ENCODE data around the gene IL1RL2.
A peak's percentile ranks its signal among the peaks of the same experiment; 100 is the strongest.

The IL1RL2 gene

DNA sequence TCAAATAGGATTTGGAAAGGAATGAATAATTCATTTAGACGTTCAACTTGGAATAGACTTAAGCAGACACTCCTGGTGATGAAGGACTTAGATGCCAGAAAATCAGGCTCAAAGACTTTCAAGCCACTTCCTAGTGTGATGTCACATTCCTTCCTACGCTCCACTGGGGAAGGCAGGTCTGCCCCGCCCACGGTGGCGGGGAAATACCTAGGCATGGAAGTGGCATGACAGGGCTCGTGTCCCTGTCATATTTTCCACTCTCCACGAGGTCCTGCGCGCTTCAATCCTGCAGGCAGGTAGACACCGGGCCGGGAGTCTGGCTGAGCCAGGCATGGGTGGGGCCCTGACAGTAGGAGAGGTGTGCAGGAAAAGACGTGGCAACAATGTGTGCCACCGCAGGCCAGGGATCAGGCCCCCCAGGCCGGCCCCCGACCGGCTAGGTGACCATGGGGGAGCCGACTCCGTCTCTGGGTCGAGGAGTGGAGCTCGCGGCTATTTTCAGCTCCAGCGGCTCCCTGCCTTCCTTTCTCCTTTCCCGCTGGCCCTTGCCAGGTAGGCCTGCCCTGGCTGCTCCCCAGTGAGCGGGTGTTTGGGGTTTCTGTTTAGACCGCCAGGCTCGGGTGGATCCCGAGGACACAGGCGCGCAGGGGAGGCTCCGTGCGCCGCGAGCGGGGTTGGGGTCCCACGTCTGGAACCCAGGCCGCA, at the start of gene IL1RL2:
TSS of gene IL1RL2 (plus strand) at position 233 of the 705 bp plus-strand sequence. CDS start 845 bp downstream, outside the sequence.
- Mint-ChIP-seq H3K27me3 (peaks cover 24% of the 10 kb centered on the region), H3K4me1 (ENCODE audit: low read depth) (peaks cover 27% of the 10 kb centered on the region), H3K9me3 (peaks cover 2% of the 10 kb centered on the region), H3K36me3 (ENCODE audit: low read depth) (peaks cover 4% of the 10 kb centered on the region), H3K4me3 (peak within 1 kb of the TSS; percentile 63), H3K27ac (peak within 1 kb of the TSS; percentile 86)
- DNase-seq, result peak; percentile 50

DNA sequence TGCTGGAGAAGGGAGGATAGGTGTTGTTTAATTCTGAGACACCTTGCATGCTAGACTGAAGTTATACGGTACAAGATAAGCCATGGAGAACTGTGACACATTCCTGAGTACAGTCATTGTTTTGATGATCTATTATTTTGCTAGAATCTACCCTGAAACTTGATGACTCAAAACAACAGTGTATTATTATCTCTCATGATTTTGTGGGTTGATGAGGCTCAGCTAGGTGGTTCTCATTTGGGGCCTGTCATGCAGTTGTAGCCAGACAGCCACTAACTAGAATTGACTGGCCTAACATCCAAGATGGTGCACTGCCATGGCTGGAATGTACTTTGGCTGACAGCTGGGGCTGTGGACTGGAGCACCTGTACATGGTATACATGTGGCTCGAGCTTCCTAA, 49.7 kb upstream of the IL1RL2 start:
- H3K4me1 Mint-ChIP-seq (ENCODE audit: low read depth), result peaks cover 63% of the 10 kb centered on the region
- peak overlapping the region; percentile 86 for H3K27ac Mint-ChIP-seq
- peaks cover 40% of the 10 kb centered on the region for H3K9me3 Mint-ChIP-seq
- H3K36me3 Mint-ChIP-seq (ENCODE audit: low read depth), result peaks cover 56% of the 10 kb centered on the region
- H3K27me3 Mint-ChIP-seq, result peaks cover 32% of the 10 kb centered on the region
- peak overlapping the region; percentile 5 for H3K4me3 Mint-ChIP-seq
- DNase-seq, result peak; percentile 69

DNA sequence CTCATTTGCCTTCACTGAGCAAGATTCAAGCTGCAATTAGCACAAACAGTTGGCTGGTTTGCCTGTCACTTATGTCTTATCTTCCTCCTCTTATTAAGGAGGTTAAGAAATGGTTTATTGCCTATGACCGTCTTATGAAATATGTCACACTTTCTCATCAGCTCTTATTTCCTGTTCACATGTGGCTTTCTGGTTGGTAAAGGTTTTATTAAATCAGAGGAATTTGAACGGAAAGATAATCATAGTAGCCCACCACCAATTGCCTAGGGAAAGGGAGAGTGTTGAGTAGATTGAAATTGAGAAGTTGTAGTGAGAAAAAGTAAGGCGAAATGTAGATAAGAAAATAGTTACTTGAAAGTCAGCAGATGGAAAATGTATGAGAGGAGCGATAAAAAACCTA, 48.5 kb upstream of the IL1RL2 start:
- DNase-seq, result no peak
- Mint-ChIP-seq H3K27me3 (peaks cover 40% of the 10 kb centered on the region), H3K4me1 (ENCODE audit: low read depth) (peaks cover 68% of the 10 kb centered on the region), H3K27ac (peak overlapping the region; percentile 86), H3K4me3 (no peak overlapping the region), H3K36me3 (ENCODE audit: low read depth) (peaks cover 59% of the 10 kb centered on the region), H3K9me3 (peaks cover 34% of the 10 kb centered on the region)

DNA sequence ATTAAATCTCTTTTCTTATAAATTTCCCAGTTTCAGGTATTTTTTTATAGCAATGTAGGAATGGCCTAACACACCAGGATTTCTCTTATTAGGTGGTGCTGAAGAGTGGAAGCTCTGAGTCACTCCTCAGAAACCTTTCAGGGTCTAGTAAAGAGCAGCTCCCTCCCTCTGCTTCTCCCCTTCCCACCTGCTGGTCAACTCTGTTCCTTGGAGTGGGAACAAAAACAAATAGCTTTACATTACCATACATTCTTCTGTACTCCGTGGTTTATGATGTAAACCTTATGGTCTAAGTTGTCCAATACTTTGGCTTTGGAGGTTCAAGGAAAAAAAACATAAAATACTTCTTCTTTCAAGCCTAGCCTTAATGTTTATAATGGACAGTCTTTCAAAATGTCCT, 47.0 kb upstream of the IL1RL2 start:
- H3K27ac Mint-ChIP-seq, result no peak overlapping the region
- H3K4me1 Mint-ChIP-seq (ENCODE audit: low read depth), result peaks cover 71% of the 10 kb centered on the region
- H3K36me3 Mint-ChIP-seq (ENCODE audit: low read depth), result peaks cover 74% of the 10 kb centered on the region
- peaks cover 44% of the 10 kb centered on the region for H3K27me3 Mint-ChIP-seq
- no peak for DNase-seq
- H3K4me3 Mint-ChIP-seq, result no peak overlapping the region
- H3K9me3 Mint-ChIP-seq, result peaks cover 49% of the 10 kb centered on the region

DNA sequence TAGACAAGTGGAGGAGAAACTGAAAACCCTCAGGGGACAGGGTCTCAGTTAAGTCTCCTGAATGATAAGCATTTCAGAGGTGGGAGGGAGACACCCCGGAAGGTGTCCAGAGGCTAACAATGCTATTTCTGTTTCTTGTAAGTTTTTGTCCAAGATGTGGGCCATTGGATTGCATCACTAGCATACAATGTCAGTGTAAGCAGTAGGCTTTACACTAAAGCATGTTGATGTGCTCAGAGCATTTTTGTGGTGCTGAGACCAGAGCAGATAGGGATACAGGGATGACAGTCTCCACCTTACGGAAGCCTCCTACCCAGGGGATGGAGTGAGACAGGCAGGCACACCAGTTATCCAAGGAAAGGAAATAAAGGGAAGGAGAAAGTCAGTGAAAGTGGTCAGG, 46.4 kb upstream of the IL1RL2 start:
- Mint-ChIP-seq H3K4me1 (ENCODE audit: low read depth) (peaks cover 70% of the 10 kb centered on the region), H3K27me3 (peaks cover 44% of the 10 kb centered on the region), H3K27ac (peak overlapping the region; percentile 23), H3K9me3 (peaks cover 54% of the 10 kb centered on the region), H3K36me3 (ENCODE audit: low read depth) (peaks cover 80% of the 10 kb centered on the region), H3K4me3 (no peak overlapping the region)
- no peak for DNase-seq

DNA sequence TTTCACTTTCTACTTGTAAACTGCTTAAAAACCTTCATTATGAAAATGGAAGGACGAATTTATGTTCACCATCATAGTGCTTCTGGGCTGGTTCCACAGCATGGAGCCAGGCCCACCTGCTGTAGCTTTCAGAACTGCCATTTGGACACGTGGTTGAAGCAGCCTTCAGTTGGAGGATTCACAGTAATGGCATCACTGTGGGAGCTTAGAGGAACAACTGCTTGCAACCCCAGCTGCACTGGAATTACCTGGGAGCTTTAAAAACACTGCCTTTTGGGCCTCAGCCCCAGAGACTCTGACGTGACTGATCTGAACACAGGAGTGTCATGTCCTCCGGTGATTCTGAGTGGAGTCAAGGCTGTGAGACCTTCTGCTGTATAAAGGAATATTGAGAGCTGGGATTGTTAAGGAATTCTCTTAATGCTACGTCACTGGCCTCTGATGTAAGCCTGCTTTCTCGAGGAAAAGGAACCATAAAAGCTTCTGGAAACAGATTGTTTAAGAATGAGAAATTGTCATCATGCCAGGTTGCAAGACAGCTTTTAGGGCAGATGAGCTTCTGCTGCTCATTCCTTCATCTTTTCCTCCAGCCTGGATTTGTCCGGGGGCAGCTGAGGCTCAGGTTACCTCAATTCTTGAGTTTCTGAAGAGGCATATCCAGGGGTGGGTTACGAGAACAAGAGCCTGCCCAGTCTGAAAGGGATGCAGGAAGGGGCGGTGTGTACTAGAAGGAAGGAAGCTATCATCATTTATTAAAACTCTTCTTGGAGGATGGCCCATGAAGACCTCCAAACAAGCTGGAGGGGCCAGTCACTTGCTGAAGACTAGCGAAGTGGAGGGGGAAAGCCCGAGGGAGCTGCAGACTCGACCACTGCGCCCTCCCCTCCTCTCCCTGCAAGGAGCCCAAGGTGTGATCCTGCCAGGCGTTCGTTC, 45.5 kb upstream of the IL1RL2 start:
- DNase-seq, result no peak
- Mint-ChIP-seq H3K27me3 (peaks cover 42% of the 10 kb centered on the region), H3K4me1 (ENCODE audit: low read depth) (peaks cover 65% of the 10 kb centered on the region), H3K27ac (peak overlapping the region; percentile 26), H3K9me3 (peaks cover 57% of the 10 kb centered on the region), H3K36me3 (ENCODE audit: low read depth) (peaks cover 89% of the 10 kb centered on the region), H3K4me3 (peak overlapping the region; percentile 75)

DNA sequence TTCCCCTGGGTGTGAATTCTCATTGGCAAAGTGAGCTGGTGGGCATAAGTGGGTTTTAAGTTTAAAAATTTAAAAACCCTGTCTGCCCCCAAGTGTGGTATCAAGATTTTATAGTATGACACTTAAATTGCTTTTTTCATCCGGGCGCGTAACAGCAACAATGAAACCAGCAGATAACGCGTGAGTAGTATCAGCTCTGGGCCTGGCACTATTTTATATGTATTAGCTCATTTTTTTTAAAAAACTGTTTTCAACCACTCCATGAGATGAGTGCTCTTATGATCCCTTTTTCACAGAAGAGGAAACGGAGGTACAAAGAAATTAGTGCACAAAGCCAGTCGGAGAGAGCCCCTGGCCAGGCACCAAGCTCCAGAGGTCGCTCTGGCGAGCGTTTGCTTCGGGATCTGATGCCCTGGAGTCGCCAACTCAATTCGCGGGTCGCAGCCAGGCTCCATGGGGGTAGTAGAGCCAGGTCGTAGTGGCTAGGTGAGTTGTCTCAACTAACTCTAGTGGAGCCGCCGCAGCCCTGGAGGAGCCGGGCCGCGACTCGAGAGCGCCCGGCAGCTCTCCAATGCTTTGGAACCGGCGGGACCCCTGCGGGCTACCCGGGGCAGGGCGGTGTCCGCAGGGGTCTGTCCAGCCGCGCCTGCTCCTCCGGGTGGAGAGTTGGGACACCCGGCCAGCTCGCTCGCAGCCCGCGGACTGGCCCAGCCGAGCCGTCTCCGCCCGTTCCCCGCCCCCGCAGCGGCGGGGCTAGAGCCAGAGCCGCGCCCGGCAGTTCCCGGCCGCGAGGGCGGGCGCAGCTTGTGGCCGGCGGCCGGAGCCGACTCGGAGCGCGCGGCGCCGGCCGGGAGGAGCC, 44.6 kb upstream of the IL1RL2 start, which contains the start of gene IL1R1:
TSS of gene IL1R1 (plus strand) at position 777 of the 859 bp plus-strand sequence. CDS start 14,979 bp downstream, outside the sequence.
- H3K4me1 Mint-ChIP-seq (ENCODE audit: low read depth), result peaks cover 66% of the 10 kb centered on the region
- peak within 1 kb of the TSS; percentile 83 for H3K27ac Mint-ChIP-seq
- peak within 1 kb of the TSS; percentile 78 for H3K4me3 Mint-ChIP-seq
- H3K9me3 Mint-ChIP-seq, result peaks cover 57% of the 10 kb centered on the region
- DNase-seq, result peak; percentile 65
- H3K27me3 Mint-ChIP-seq, result peaks cover 42% of the 10 kb centered on the region
- peaks cover 92% of the 10 kb centered on the region for H3K36me3 Mint-ChIP-seq (ENCODE audit: low read depth)

DNA sequence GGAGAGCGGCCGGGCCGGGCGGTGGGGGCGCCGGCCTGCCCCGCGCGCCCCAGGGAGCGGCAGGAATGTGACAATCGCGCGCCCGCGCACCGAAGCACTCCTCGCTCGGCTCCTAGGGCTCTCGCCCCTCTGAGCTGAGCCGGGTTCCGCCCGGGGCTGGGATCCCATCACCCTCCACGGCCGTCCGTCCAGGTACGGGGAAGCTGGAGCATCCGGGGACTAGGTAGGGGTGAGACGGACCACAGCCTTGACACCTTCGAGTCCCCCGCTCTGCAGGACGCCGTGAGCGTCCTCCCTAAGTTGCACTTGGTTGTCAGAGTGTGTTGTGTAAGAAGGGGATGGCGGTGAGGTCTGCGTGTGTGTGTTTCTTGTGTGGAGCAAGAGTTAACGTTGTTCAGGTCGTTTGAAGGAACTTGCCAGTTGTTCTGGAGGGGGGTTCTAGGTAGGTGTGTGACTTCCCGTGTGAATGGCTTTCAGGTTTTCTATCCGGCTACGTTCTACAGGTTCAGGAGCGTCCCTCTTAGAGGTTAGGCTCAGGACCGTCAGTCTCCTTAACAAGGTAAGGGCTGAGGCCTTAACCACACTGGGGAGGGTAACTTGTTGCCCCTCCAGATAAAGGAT, 43.9 kb upstream of the IL1RL2 start:
- peak overlapping the region; percentile 78 for H3K4me3 Mint-ChIP-seq
- H3K27ac Mint-ChIP-seq, result peak overlapping the region; percentile 83
- peaks cover 66% of the 10 kb centered on the region for H3K4me1 Mint-ChIP-seq (ENCODE audit: low read depth)
- peak; percentile 61 for DNase-seq
- peaks cover 42% of the 10 kb centered on the region for H3K27me3 Mint-ChIP-seq
- peaks cover 57% of the 10 kb centered on the region for H3K9me3 Mint-ChIP-seq
- H3K36me3 Mint-ChIP-seq (ENCODE audit: low read depth), result peaks cover 92% of the 10 kb centered on the region

DNA sequence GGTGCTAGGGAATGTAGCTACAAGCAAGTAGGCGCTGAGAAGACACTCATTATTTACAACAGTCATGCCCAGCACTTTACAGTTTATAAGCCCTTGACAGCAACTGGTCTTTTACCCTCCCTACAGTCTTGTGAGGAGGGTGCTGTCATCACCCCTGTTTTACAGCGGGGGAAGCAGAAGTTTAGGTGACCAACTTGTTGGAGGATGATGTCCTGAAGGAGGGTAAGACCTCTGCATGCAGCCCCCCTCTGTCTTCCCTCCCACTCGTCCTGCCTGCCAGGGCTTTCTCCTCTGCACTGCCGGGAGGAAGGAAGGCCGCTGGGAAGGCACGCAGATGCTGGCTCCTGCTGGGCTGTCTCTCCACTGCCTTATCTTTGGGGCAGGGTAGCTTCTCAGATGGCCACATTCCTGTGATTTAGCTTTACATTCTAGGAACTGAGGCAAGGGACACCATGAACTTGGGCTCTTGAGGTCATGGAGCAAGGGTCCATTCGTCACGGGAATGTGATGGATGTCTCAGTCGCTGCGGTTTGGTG, 43.3 kb upstream of the IL1RL2 start:
- H3K27ac Mint-ChIP-seq, result peak overlapping the region; percentile 83

DNA sequence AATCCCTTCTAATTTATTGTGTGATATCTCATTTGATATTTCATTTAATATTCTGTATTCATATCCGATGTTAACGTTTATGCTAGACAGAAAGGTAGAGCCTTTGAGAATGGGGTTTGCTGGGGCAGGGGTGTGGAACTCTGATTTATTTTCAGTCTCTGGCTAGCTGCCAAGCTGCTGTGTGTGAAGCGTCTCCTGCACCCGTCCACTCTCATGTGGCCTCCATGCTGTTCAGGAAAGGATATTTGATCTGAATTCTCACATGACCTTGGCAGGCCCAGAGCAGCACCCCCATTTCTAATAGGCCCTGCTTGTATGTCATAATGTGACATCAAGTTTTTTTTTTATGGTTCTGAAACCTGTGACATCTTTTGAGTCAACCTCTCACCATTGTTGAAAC, 42.7 kb upstream of the IL1RL2 start:
- Mint-ChIP-seq H3K4me1 (ENCODE audit: low read depth) (peaks cover 66% of the 10 kb centered on the region), H3K27me3 (peaks cover 42% of the 10 kb centered on the region), H3K9me3 (peaks cover 63% of the 10 kb centered on the region), H3K4me3 (peak overlapping the region; percentile 78), H3K27ac (no peak overlapping the region), H3K36me3 (ENCODE audit: low read depth) (peaks cover 93% of the 10 kb centered on the region)
- DNase-seq, result no peak

More for the DNA sequence above, 43.3 kb upstream of the IL1RL2 start:
- peaks cover 59% of the 10 kb centered on the region for H3K9me3 Mint-ChIP-seq
- peaks cover 42% of the 10 kb centered on the region for H3K27me3 Mint-ChIP-seq
- H3K36me3 Mint-ChIP-seq (ENCODE audit: low read depth), result peaks cover 92% of the 10 kb centered on the region
- peaks cover 66% of the 10 kb centered on the region for H3K4me1 Mint-ChIP-seq (ENCODE audit: low read depth)
- peak overlapping the region; percentile 78 for H3K4me3 Mint-ChIP-seq
- DNase-seq, result no peak

DNA sequence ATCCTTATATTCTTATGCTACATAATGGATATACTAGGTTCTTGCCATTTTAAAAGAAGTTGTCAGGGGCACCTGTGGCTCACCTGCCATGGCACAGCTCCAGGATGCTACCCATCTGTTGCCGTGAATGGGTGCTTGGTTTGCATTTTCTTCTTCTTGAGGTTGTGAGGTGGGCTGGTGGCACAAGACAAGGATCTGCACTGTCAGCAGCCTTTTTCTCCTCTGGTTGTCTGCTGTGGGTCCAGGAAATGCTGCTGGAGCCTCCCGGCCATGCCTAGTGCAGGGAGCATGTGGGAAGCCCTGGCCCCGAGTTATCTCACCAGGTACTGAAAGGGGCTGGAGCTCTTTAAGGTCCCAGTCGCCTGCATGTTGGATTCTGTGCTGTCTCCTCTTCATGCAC, 41.7 kb upstream of the IL1RL2 start:
- Mint-ChIP-seq H3K9me3 (peaks cover 60% of the 10 kb centered on the region), H3K36me3 (ENCODE audit: low read depth) (peaks cover 88% of the 10 kb centered on the region), H3K27ac (no peak overlapping the region), H3K4me1 (ENCODE audit: low read depth) (peaks cover 58% of the 10 kb centered on the region), H3K4me3 (no peak overlapping the region), H3K27me3 (peaks cover 41% of the 10 kb centered on the region)
- no peak for DNase-seq

DNA sequence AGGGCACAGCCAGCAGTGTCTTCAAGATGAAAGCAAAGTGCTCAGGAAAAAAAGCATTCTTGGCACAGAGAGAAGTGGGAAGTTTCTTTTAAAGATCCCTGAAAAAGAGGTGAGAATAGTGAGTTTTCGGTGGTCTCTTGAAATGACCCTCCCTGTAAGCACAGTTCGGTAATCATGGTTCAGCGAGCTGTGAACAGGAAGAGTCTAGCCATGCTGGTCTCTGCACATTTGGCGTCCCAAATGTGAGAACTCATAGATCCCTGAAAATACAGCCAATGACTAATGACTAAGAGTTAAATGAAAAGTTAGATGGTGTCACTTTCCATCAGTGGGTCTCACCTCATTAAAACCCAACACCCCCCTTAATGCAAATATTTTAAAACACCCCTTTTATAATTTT, 40.9 kb upstream of the IL1RL2 start:
- peaks cover 62% of the 10 kb centered on the region for H3K9me3 Mint-ChIP-seq

DNA sequence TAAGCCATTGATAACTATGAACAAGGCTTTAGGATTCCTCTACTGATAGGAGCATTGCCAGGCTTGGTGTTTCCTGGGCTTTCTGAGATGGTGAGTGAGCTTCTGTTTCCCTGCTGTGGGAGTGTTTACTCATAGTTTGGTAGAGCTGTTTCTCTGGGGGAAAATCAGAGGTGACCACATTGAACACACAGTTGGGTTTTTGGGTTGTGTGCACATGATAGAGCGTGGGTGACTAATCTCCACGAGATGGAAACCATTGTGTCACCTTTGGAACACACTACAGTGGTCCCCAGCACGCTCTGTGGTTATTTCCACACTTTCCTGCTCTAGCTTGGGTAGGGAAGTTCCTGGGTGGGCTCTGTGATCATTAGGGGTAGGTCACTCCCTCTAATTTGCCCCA, 38.9 kb upstream of the IL1RL2 start:
- Mint-ChIP-seq H3K27me3 (peaks cover 17% of the 10 kb centered on the region), H3K4me1 (ENCODE audit: low read depth) (peaks cover 38% of the 10 kb centered on the region), H3K27ac (peak overlapping the region; percentile 91), H3K36me3 (ENCODE audit: low read depth) (peaks cover 88% of the 10 kb centered on the region), H3K4me3 (peak overlapping the region; percentile 18), H3K9me3 (peaks cover 69% of the 10 kb centered on the region)
- peak; percentile 70 for DNase-seq

More for the DNA sequence above, 40.9 kb upstream of the IL1RL2 start:
- no peak for DNase-seq
- no peak overlapping the region for H3K4me3 Mint-ChIP-seq
- peaks cover 51% of the 10 kb centered on the region for H3K4me1 Mint-ChIP-seq (ENCODE audit: low read depth)
- H3K27ac Mint-ChIP-seq, result no peak overlapping the region
- peaks cover 89% of the 10 kb centered on the region for H3K36me3 Mint-ChIP-seq (ENCODE audit: low read depth)
- H3K27me3 Mint-ChIP-seq, result peaks cover 33% of the 10 kb centered on the region
